Fibroblast of mammary gland (primary cell): ENCODE measurements around the gene CIT.

Experiments used
- DNase-seq: peaks from one replicate; pipeline ENCODE4 v3.0.0-alpha.2; 2010; ENCODE audit warnings: low read depth
- H3K4me3 ChIP-seq: 2 replicates; pipeline ENCODE4 v1.5.1; 2011; ENCODE audit warnings: low read depth, mild to moderate bottlenecking, low read length, moderate library complexity; ENCODE audit not compliant: control insufficient read depth
- TF ChIP-seq, protein P1 (sequence below): conservative IDR thresholded peaks from 2 replicates; pipeline ENCODE4 v1.5.1; 2011; ENCODE audit warnings: low read depth, low read length, inconsistent platforms; ENCODE audit not compliant: control insufficient read depth, insufficient read depth

CIT gene

DNA sequence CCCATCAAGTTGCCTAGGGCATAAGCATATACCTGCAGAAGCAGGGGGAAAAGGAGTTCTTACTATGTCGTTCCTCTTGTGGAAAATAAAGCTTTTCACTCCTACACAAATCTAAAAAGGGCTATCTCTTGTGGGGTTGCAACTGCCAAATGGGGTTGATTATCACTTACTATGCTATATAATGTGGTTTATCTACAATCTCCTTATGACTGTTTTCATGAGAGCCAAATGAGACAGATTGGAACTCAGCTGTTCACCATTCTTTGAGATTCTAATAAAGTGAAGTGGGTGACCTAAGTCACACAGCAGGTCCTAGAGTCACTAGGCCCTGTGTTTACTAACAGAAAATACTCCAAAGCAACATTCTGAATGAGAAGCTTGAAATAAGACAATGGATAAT is 47.7 kb downstream of the CIT start:
- no peak for DNase-seq
- H3K4me3 ChIP-seq, result no peak overlapping the region
- TF ChIP-seq, protein P1, sequence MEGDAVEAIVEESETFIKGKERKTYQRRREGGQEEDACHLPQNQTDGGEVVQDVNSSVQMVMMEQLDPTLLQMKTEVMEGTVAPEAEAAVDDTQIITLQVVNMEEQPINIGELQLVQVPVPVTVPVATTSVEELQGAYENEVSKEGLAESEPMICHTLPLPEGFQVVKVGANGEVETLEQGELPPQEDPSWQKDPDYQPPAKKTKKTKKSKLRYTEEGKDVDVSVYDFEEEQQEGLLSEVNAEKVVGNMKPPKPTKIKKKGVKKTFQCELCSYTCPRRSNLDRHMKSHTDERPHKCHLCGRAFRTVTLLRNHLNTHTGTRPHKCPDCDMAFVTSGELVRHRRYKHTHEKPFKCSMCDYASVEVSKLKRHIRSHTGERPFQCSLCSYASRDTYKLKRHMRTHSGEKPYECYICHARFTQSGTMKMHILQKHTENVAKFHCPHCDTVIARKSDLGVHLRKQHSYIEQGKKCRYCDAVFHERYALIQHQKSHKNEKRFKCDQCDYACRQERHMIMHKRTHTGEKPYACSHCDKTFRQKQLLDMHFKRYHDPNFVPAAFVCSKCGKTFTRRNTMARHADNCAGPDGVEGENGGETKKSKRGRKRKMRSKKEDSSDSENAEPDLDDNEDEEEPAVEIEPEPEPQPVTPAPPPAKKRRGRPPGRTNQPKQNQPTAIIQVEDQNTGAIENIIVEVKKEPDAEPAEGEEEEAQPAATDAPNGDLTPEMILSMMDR, result no peak

DNA sequence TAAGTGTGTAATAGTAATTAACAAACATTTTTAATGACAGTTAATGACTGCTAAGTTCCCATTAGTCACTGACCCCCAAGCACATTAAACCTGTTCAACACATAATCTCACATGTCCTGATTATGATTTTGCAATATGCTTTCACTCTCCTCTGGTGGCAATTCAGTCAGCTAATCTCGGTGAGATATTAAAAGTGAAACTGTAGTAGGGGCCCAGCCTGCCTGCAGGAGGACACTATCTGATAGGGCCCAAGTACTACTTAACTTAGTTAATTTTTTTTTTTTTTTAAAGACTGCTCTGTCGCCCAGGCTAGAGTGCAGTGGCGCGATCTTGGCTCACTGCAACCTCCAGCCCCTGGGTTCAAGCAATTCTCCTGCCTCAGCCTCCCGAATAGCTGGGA is 48.8 kb downstream of the CIT start:
- no peak overlapping the region for H3K4me3 ChIP-seq
- TF ChIP-seq, protein P1, result no peak
- no peak for DNase-seq

DNA sequence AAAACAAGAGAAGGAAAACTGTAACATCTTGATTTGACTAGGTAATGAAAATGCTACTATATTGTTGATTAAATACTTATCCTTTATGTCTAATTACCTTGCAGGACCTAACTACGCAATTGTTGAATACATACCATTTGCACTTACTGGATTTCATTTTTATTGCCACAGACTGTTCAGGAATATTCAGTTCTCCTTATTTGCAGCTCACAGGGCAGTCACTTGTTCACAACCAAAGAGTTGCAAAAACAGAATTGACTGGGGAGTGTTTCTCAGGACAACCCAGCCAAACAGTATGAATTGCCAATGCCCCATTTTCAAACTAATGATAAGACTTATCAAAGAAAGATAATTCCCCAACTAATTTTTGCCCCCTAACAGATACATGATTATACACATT is 49.4 kb downstream of the CIT start:
- TF ChIP-seq, protein P1, result no peak
- no peak for DNase-seq
- H3K4me3 ChIP-seq, result no peak overlapping the region

DNA sequence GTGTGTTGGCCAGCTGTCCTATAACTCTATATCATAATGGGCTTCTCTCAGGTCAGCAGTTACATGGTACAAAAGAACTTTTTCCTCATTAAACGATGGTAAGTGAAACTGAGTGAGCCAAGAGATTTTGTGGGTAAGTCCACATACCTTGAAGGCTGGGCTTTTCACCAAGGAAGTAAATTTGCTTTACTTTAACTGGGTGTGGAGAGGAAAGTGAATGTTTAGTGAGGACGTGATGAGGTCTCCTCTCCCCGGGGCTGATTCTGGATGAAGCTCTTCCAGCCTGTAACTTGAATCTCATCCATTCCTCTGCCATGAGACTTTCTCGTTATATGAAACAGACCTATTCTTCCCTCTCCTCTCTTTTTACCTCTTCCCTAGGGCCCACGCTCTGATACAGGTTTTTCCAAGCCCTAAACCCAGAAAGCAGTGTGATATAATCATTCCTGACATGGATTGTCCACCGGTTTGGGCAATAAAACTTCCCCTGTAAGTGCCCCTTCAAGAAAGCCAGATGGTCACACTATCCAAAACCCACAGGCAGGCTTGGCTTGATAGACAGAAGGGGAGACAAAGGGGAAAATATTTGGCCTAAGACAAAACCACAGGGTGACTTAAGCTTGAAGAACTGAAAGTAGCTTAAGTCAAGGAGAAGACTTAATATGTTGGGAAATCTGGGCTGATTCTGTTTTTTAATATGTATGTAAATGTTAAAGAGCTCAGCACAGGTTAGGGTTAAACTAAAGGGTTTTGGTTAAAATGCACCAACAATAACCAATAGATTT is 50.3 kb downstream of the CIT start:
- DNase-seq, result no peak
- TF ChIP-seq, protein P1, result no peak
- H3K4me3 ChIP-seq, result no peak overlapping the region

DNA sequence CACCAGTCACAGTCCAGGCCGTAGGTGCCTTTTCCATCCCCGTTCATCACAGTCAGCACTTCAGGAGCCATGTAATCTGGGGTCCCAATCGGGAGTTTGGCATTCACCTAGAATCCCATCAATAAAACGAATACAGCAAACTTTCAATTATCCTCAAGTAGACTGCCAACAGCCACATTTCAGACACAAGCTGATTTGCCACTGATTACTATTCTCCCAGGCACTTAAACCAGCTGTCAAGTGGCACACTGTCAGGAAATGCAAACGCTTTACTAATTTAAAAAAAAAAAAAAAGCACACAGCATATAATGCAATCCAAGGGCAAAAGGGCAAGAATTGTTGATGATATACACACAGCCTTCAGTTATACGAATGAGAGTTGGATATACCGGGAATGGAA is 51.9 kb downstream of the CIT start:
- no peak for DNase-seq
- H3K4me3 ChIP-seq, result no peak overlapping the region
- TF ChIP-seq, protein P1, result no peak

DNA sequence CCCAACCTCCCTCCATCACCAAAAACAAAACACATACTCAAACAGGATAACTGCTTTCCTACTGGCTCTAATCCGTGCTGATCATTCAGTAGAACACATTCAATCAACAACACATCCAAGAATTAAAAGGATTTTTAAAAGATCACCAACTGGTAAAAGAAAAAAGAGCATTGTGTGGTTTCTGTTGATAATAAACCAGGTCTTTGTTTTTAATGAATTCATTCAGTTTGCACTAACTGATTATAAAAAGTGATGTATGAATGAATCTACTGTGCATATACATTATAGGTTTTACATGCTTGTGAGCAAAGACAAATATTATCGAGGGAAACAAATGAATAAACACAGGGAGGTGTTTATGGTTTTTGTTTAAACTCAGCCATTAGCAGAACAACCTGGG is 55.1 kb downstream of the CIT start:
- H3K4me3 ChIP-seq, result no peak overlapping the region
- no peak for DNase-seq
- TF ChIP-seq, protein P1, result no peak
